Left cardiac atrium (tissue), 4 donors: ENCODE data around the gene CAV2. TPM values are rescaled to one million over a fixed set of nuclear protein-coding genes. Genes with fewer than 3 reads are reported as not detected.

ENCODE experiments used
- ATAC-seq, 2 donors: fragments of 200-7000 bp; cut with Tn5 transposase; one replicate each; pipeline ENCODE4 v1.9.1; 2020; ENCODE audit warnings: mild to moderate bottlenecking in 2 of 2, moderate library complexity in 2 of 2
- DNase-seq: peaks from one replicate; pipeline ENCODE4 v3.0.0-alpha.2; 2020
- intact Hi-C, 2 donors: fragments of 100-400 bp; cut with DNase I; formaldehyde crosslinking; loops; one replicate each; pipeline versions ENCODE4 v1.14.1 to v1.15.1; 2022 to 2023
- total RNA-seq, 2 donors: library from RNA; stranded (reverse); fragmentation: NEBNext Ultra II Directional; extraction: Animal tissue kit (Norgen Biotek cat#: 25700); gene quantifications; one replicate each; pipeline ENCODE4 v1.2.1, GENCODE V29; 2021
- donor health status: DM: no; HTN: yes; CAD: no.
- donor health status: DM: no; HTN: yes; CAD: no; lungs with severe emphysema.
- donor health status: DM: yes; HTN: yes; CAD: no.
- donor health status: Dilated cardiomyopathy.

CAV2 gene
- total RNA-seq, 2 donors from 2014 or later: 167 to 244 TPM

- ATAC-seq: no peak
These were observed 16.8 kb downstream of the CAV2 start for GRCh38 chr7:116516324-116516723.

GRCh38 chr7:116517626-116518025 lies 18.1 kb downstream of the CAV2 start:
- DNase-seq (no peak), ATAC-seq (no peak)
- intact Hi-C loops: no loop called here

More at GRCh38 chr7:116516324-116516723, 16.8 kb downstream of the CAV2 start:
- DNase-seq: no peak
- intact Hi-C loops: no loop called here

- ATAC-seq: no peak
- no peak for DNase-seq
- intact Hi-C loops: no loop called here
These were observed 19.4 kb downstream of the CAV2 start for GRCh38 chr7:116518961-116519360.

- ATAC-seq: no peak
- intact Hi-C loops: loop anchor here (5.0 to 10.0 kb wide), 3 partner anchors 64 to 266 kb away; no protein-coding TSS in a partner anchor
- no peak for DNase-seq
These were observed 21.6 kb downstream of the CAV2 start for GRCh38 chr7:116521046-116521664.

GRCh38 chr7:116522247-116522646 lies 22.7 kb downstream of the CAV2 start:
- ATAC-seq: no peak
- intact Hi-C loops: loop anchor here (5.0 to 10.0 kb wide), 3 partner anchors 63 to 267 kb away; no protein-coding TSS in a partner anchor

GRCh38 chr7:116524221-116524608 lies 24.7 kb downstream of the CAV2 start:
- intact Hi-C loops: loop anchor here (5.0 to 10.0 kb wide), 3 partner anchors 61 to 269 kb away; no protein-coding TSS in a partner anchor

More at GRCh38 chr7:116522247-116522646, 22.7 kb downstream of the CAV2 start:
- no peak for DNase-seq

GRCh38 chr7:116524609-116525297 lies 25.2 kb downstream of the CAV2 start, which contains the start of gene CAV1:
Gene CAV1, plus strand, starts transcription at chr7:116525036. Its CDS starts 27 bp downstream, at chr7:116525063.
- intact Hi-C loops: loop anchor here (5.0 to 10.0 kb wide), 5 partner anchors 58 to 270 kb away; no protein-coding TSS in a partner anchor
- peak; percentile 91 for DNase-seq
- peak; percentile 68 to 80 for ATAC-seq

More at GRCh38 chr7:116524221-116524608, 24.7 kb downstream of the CAV2 start:
- DNase-seq (no peak), ATAC-seq (no peak)

- intact Hi-C loops: loop anchor here (5.0 to 10.0 kb wide), 4 partner anchors 57 to 271 kb away; no protein-coding TSS in a partner anchor
- ATAC-seq: peak; percentile 21 to 24
- peak; percentile 58 for DNase-seq
These were observed 25.9 kb downstream of the CAV2 start for GRCh38 chr7:116525298-116525912.

- DNase-seq: peak; percentile 84
- intact Hi-C loops: loop anchor here (5.0 to 10.0 kb wide), 4 partner anchors 56 to 271 kb away; no protein-coding TSS in a partner anchor
- ATAC-seq: peak; percentile 86 to 88
These were observed 26.6 kb downstream of the CAV2 start for GRCh38 chr7:116525913-116526861.

- ATAC-seq: no peak
- intact Hi-C loops: loop anchor here (5.0 to 10.0 kb wide), 4 partner anchors 55 to 272 kb away; no protein-coding TSS in a partner anchor
These were observed 27.4 kb downstream of the CAV2 start for GRCh38 chr7:116526897-116527296.

GRCh38 chr7:116527521-116527920 lies 28.0 kb downstream of the CAV2 start:
- intact Hi-C loops: loop anchor here (5.0 to 10.0 kb wide), 4 partner anchors 55 to 273 kb away; no protein-coding TSS in a partner anchor
- DNase-seq (no peak), ATAC-seq (no peak)

More at GRCh38 chr7:116526897-116527296, 27.4 kb downstream of the CAV2 start:
- no peak for DNase-seq

- peak; percentile 24 to 67 for ATAC-seq
- DNase-seq: peak; percentile 74
- intact Hi-C loops: loop anchor here (5.0 to 10.0 kb wide), 4 partner anchors 54 to 273 kb away; no protein-coding TSS in a partner anchor
These were observed 28.7 kb downstream of the CAV2 start for GRCh38 chr7:116528008-116528789.

GRCh38 chr7:116529250-116529649 lies 29.7 kb downstream of the CAV2 start:
- DNase-seq (no peak), ATAC-seq (no peak)
- intact Hi-C loops: loop anchor here (5.0 to 10.0 kb wide), 4 partner anchors 53 to 274 kb away; no protein-coding TSS in a partner anchor

- intact Hi-C loops: no loop called here
These were observed 30.7 kb downstream of the CAV2 start for GRCh38 chr7:116530107-116530820.

GRCh38 chr7:116532102-116532688 lies 32.7 kb downstream of the CAV2 start:
- ATAC-seq (no peak), DNase-seq (no peak)
- intact Hi-C loops: no loop called here

More at GRCh38 chr7:116530107-116530820, 30.7 kb downstream of the CAV2 start:
- no peak for ATAC-seq
- no peak for DNase-seq

- intact Hi-C loops: no loop called here
- ATAC-seq (peak in 1 of 2 donors; percentile 77), DNase-seq (no peak)
These were observed 35.3 kb downstream of the CAV2 start for GRCh38 chr7:116534790-116535189.
